Activated T-cell treated with anti-CD3 and anti-CD28 coated beads, Interleukin-2, amount 50 U/mL, for 24 hours (primary cell): ENCODE measurements around the gene LBP.
A peak's percentile ranks its signal among the peaks of the same experiment; 100 is the strongest.

Experiments used
- DNase-seq: peaks from one replicate; pipeline ENCODE4 v3.0.0-alpha.2; 2020
- H3K27ac Mint-ChIP-seq: 2 replicates; pipeline ENCODE4 v1.8.0; 2020; ENCODE audit warnings: mild to moderate bottlenecking, mixed read lengths
- H3K27me3 Mint-ChIP-seq: 2 replicates; pipeline ENCODE4 v1.8.0; 2020; ENCODE audit warnings: mixed read lengths
- H3K36me3 Mint-ChIP-seq: 2 replicates; pipeline ENCODE4 v1.8.0; 2020; ENCODE audit warnings: low read depth, mixed read lengths
- H3K4me1 Mint-ChIP-seq: 2 replicates; pipeline ENCODE4 v1.8.0; 2020; ENCODE audit warnings: low read depth, mixed read lengths
- H3K4me3 Mint-ChIP-seq: 2 replicates; pipeline ENCODE4 v1.8.0; 2020; ENCODE audit warnings: mild to moderate bottlenecking, moderate library complexity, mixed read lengths
- H3K9me3 Mint-ChIP-seq: 2 replicates; pipeline ENCODE4 v1.8.0; 2020; ENCODE audit warnings: mixed read lengths

Gene LBP

GRCh38 chr20:38412877-38413577 lies 66.7 kb downstream of the LBP start:
- peaks cover 94% of the 10 kb centered on the region for H3K36me3 Mint-ChIP-seq

GRCh38 chr20:38414769-38415450 lies 68.6 kb downstream of the LBP start:
- Mint-ChIP-seq H3K27me3 (no peaks in the 10 kb centered on the region), H3K9me3 (no peaks in the 10 kb centered on the region), H3K27ac (peak overlapping the region; percentile 57), H3K4me3 (no peak overlapping the region), H3K36me3 (peaks cover 95% of the 10 kb centered on the region), H3K4me1 (no peaks in the 10 kb centered on the region)
- DNase-seq = no peak

More at GRCh38 chr20:38412877-38413577, 66.7 kb downstream of the LBP start:
- Mint-ChIP-seq H3K27ac (peak overlapping the region; percentile 29), H3K4me3 (no peak overlapping the region), H3K9me3 (no peaks in the 10 kb centered on the region), H3K4me1 (no peaks in the 10 kb centered on the region), H3K27me3 (no peaks in the 10 kb centered on the region)
- no peak for DNase-seq

GRCh38 chr20:38418509-38419204 lies 72.4 kb downstream of the LBP start:
- H3K36me3 Mint-ChIP-seq = peaks cover 96% of the 10 kb centered on the region
- H3K9me3 Mint-ChIP-seq = no peaks in the 10 kb centered on the region
- no peaks in the 10 kb centered on the region for H3K27me3 Mint-ChIP-seq
- no peak for DNase-seq
- H3K27ac Mint-ChIP-seq = no peak overlapping the region
- H3K4me1 Mint-ChIP-seq = peaks cover 7% of the 10 kb centered on the region
- H3K4me3 Mint-ChIP-seq = no peak overlapping the region

- Mint-ChIP-seq H3K36me3 (peaks cover 95% of the 10 kb centered on the region), H3K9me3 (no peaks in the 10 kb centered on the region), H3K27ac (peak overlapping the region; percentile 83), H3K4me3 (no peak overlapping the region), H3K4me1 (peaks cover 14% of the 10 kb centered on the region), H3K27me3 (no peaks in the 10 kb centered on the region)
- DNase-seq = no peak
Observed at GRCh38 chr20:38420388-38421085, 74.3 kb downstream of the LBP start.

DNA sequence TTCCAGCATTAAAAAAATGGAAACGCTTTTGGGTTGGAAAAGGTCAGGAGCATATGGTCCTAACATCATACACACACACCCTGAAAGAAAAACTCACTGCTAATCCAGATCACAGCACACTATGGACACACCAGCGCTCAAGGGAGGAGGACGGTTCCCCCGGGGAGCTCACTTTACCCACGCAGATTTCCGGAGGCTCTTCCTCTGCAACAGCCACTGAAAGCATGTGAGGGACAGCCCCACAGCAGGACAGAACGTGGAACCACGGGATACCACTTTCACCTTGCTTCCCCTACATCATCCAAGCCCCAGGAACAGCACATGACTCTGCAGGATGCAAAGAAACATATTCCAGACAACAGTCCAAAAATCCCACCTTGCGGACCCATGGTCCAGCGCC lies 75.6 kb downstream of the LBP start:
- Mint-ChIP-seq H3K27me3 (no peaks in the 10 kb centered on the region), H3K4me3 (no peak overlapping the region), H3K36me3 (peaks cover 96% of the 10 kb centered on the region), H3K27ac (peak overlapping the region; percentile 61), H3K4me1 (peaks cover 26% of the 10 kb centered on the region), H3K9me3 (no peaks in the 10 kb centered on the region)
- DNase-seq = no peak

DNA sequence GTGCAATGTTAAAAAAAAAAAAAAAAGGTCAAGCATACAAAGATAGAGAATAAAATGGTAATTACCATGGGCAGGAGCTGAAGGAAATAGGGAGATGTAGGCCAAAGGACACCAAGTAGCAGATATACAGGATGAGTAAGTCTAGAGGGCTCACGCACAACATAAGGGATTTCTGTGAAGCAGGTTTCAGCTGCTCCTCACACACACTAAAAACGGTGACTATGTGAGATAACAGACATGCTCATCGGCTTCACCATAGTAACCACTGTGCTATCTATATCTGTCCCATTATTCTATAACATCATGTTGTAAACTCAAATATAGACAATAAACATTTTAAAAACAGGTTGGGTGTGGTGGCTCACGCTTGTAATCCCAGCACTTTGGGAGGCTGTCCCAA lies 77.3 kb downstream of the LBP start:
- Mint-ChIP-seq H3K36me3 (peaks cover 99% of the 10 kb centered on the region), H3K27ac (peak overlapping the region; percentile 26)

GRCh38 chr20:38424401-38424800 lies 78.1 kb downstream of the LBP start:
- Mint-ChIP-seq H3K36me3 (peaks cover 99% of the 10 kb centered on the region), H3K27me3 (no peaks in the 10 kb centered on the region), H3K4me1 (peaks cover 51% of the 10 kb centered on the region), H3K9me3 (no peaks in the 10 kb centered on the region), H3K4me3 (no peak overlapping the region), H3K27ac (peak overlapping the region; percentile 82)
- DNase-seq = no peak

More for the DNA sequence above, 77.3 kb downstream of the LBP start:
- no peaks in the 10 kb centered on the region for H3K27me3 Mint-ChIP-seq
- DNase-seq = no peak
- no peaks in the 10 kb centered on the region for H3K9me3 Mint-ChIP-seq
- peaks cover 42% of the 10 kb centered on the region for H3K4me1 Mint-ChIP-seq
- H3K4me3 Mint-ChIP-seq = no peak overlapping the region

GRCh38 chr20:38426006-38426897 lies 80.0 kb downstream of the LBP start:
- Mint-ChIP-seq H3K4me1 (peaks cover 64% of the 10 kb centered on the region), H3K27ac (peak overlapping the region; percentile 88), H3K4me3 (no peak overlapping the region), H3K36me3 (peaks cover 98% of the 10 kb centered on the region), H3K9me3 (no peaks in the 10 kb centered on the region), H3K27me3 (no peaks in the 10 kb centered on the region)
- no peak for DNase-seq
